Testis (tissue), 3 donors: Measurements from ENCODE around the gene UBTD2. TPM values are rescaled to one million over a fixed set of nuclear protein-coding genes. Genes with fewer than 3 reads are reported as not detected.

Source experiments
- DNase-seq: peaks from one replicate; pipeline ENCODE4 v3.0.0-alpha.2; 2019
- H3K27ac ChIP-seq, 2 donors: fragments of 200-600 bp; sonication (generic); one replicate each; pipeline ENCODE4 v1.5.1; 2019
- H3K27me3 ChIP-seq: fragments of 200-600 bp; sonication (generic); one replicate; pipeline ENCODE4 v1.5.1; 2019
- H3K36me3 ChIP-seq: fragments of 200-600 bp; sonication (generic); one replicate; pipeline ENCODE4 v1.5.1; 2017; ENCODE audit warnings: low read depth; ENCODE audit errors: missing control alignments
- H3K4me1 ChIP-seq: fragments of 200-600 bp; sonication (generic); one replicate; pipeline ENCODE4 v1.5.1; 2019
- H3K4me3 ChIP-seq, 2 donors: fragments of 200-600 bp; sonication (generic); one replicate each; pipeline ENCODE4 v1.5.1; 2017 to 2019
- H3K9me3 ChIP-seq: fragments of 200-600 bp; sonication (generic); one replicate; pipeline ENCODE4 v1.5.1; 2017
- CTCF ChIP-seq, 3 experiments: fragments of 450-650 bp in 2 of 3; fragments of 200-600 bp in 1 of 3; sonication (generic) in 1 of 3; IDR thresholded peaks; one replicate each; pipeline ENCODE4 v1.5.1; 2016 to 2019; ENCODE audit warnings: antibody characterized with exemption in 3 of 3, mild to moderate bottlenecking in 2 of 3, moderate library complexity in 1 of 3
- POLR2A ChIP-seq: fragments of 450-650 bp; IDR thresholded peaks from one replicate; pipeline ENCODE4 v1.6.1; 2017; ENCODE audit warnings: antibody characterized with exemption, mild to moderate bottlenecking, moderate library complexity
- WGBS, 2 donors: methylation state at CpG; one replicate each; pipeline ENCODE4 v1.1.5; 2018; 5-methylcytosine and 5-hydroxymethylcytosine counted together
- intact Hi-C: fragments of 100-400 bp; cut with DNase I; formaldehyde crosslinking; loops from one replicate; pipeline ENCODE4 v1.15.1; 2023; ENCODE audit warnings: low total_unique reads
- polyA plus RNA-seq: library from polyadenylated mRNA; stranded (reverse); fragments of 350-450 nt; fragmentation: Illumina TruSeq; extraction: RNeasy Lipid Tissue Mini Kit (QIAGEN cat#74804); gene quantifications from one replicate; pipeline ENCODE4 v1.2.3, GENCODE V29; 2014; ENCODE audit warnings: low read depth, low replicate concordance; ENCODE audit not compliant: insufficient read depth
- total RNA-seq, 2 donors: library from RNA; depleted of rRNA; stranded (reverse); fragments of >200 nt; gene quantifications; one replicate each; pipeline ENCODE4 v1.2.3, GENCODE V29; 2016

The UBTD2 gene
- total and polyA plus RNA-seq, 3 donors from 2014 or later: 41.2 to 53.9 (median 51.8) TPM

- Histone ChIP-seq H3K4me1 (no peaks in the 10 kb centered on the region), H3K27ac (no peak overlapping the region), H3K4me3 (no peak overlapping the region), H3K36me3 (no peaks in the 10 kb centered on the region), H3K9me3 (no peaks in the 10 kb centered on the region), H3K27me3 (no peaks in the 10 kb centered on the region)
- no peak for TF ChIP-seq CTCF (IDR thresholded peaks at IDR 0.05)
- TF ChIP-seq POLR2A: no peak
- intact Hi-C loops: no loop called here
- 72 to 83% methylated on average over 2 of the region's 2 CpGs for WGBS, 2 donors
- DNase-seq: no peak
These were observed 31.1 kb downstream of the UBTD2 start for GRCh38 chr5:172252501-172252900.

GRCh38 chr5:172251419-172251818 is 32.1 kb downstream of the UBTD2 start:
- Histone ChIP-seq H3K27ac (no peak overlapping the region), H3K4me3 (no peak overlapping the region), H3K27me3 (no peaks in the 10 kb centered on the region), H3K4me1 (no peaks in the 10 kb centered on the region), H3K9me3 (no peaks in the 10 kb centered on the region), H3K36me3 (no peaks in the 10 kb centered on the region)
- TF ChIP-seq POLR2A (no peak), CTCF (IDR thresholded peaks at IDR 0.05) (no peak)
- intact Hi-C loops: no loop called here
- DNase-seq: no peak
- WGBS, 2 donors: 88 to 98% methylated on average over 1 of the region's 1 CpG

- Histone ChIP-seq H3K36me3 (no peaks in the 10 kb centered on the region), H3K4me3 (no peak overlapping the region), H3K27me3 (no peaks in the 10 kb centered on the region), H3K4me1 (no peaks in the 10 kb centered on the region), H3K27ac (no peak overlapping the region), H3K9me3 (no peaks in the 10 kb centered on the region)
- no peak for TF ChIP-seq POLR2A
- TF ChIP-seq CTCF (IDR thresholded peaks at IDR 0.05): no peak
- WGBS, 2 donors: 87 to 91% methylated on average over 2 of the region's 2 CpGs
- DNase-seq: no peak
- intact Hi-C loops: no loop called here
These were observed 34.9 kb downstream of the UBTD2 start for GRCh38 chr5:172248637-172249036.

- Histone ChIP-seq H3K4me3 (no peak overlapping the region), H3K27ac (no peak overlapping the region), H3K9me3 (no peaks in the 10 kb centered on the region), H3K36me3 (no peaks in the 10 kb centered on the region), H3K27me3 (no peaks in the 10 kb centered on the region), H3K4me1 (no peaks in the 10 kb centered on the region)
- no peak for TF ChIP-seq CTCF (IDR thresholded peaks at IDR 0.05)
- TF ChIP-seq POLR2A: no peak
- intact Hi-C loops: no loop called here
- WGBS, 2 donors: 75 to 90% methylated on average over 1 of the region's 1 CpG
- DNase-seq: no peak
These were observed 37.9 kb downstream of the UBTD2 start for GRCh38 chr5:172245703-172246125.

GRCh38 chr5:172245046-172245445 is 38.5 kb downstream of the UBTD2 start:
- H3K9me3 ChIP-seq: no peaks in the 10 kb centered on the region
- no peak for TF ChIP-seq CTCF (IDR thresholded peaks at IDR 0.05)
- no peaks in the 10 kb centered on the region for H3K27me3 ChIP-seq
- 95 to 97% methylated on average over 2 of the region's 2 CpGs for WGBS, 2 donors
- H3K36me3 ChIP-seq: no peaks in the 10 kb centered on the region
- intact Hi-C loops: no loop called here
- H3K4me1 ChIP-seq: no peaks in the 10 kb centered on the region
- H3K27ac ChIP-seq: no peak overlapping the region
- H3K4me3 ChIP-seq: no peak overlapping the region
- DNase-seq: no peak
